ENCODE measurements around the gene NFIB. TPM values are rescaled to one million over a fixed set of nuclear protein-coding genes. Genes with fewer than 3 reads are reported as not detected.

NFIB gene
- total RNA-seq, 2 donors from 2014 or later: 131 to 165 TPM

DNA sequence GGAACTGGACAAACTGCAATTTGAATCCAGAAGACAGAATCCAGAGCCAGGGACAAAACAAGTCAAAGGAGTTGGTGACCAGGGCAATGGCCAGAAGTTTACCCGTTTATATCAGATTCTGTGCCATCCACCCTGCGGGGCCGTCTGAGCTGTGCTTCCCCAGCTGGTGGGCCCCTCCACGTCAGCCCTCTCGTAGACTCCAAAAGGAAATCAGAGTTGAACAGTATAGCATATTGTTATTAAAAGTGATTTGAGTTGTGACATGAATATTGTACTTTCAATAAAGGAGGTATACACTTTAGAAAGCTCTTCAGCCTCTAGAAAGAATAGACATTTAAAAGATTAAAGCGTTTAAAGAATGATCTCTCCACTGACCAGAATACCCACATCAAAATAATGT is 102.4 kb downstream of the NFIB start:
- Histone ChIP-seq H3K27me3 (replicated peaks; ENCODE audit: insufficient read depth) (no peaks in the 10 kb centered on the region), H3K9me3 (no peaks in the 10 kb centered on the region), H3K27ac (peak overlapping the region; percentile 22 to 45), H3K36me3 (no peaks in the 10 kb centered on the region), H3K4me3 (no peak overlapping the region), H3K4me1 (replicated peaks) (peaks cover 4% of the 10 kb centered on the region)
- intact Hi-C loops (cut with DNase I): no loop called here
- no peak for DNase-seq (ENCODE audit: low spot score)
- 63% methylated on average over 6 of the region's 6 CpGs for WGBS
- TF ChIP-seq POLR2AphosphoS5 (IDR thresholded peaks at IDR 0.05) (peak; percentile 12), POLR2A (IDR thresholded peaks at IDR 0.05) (no peak)

DNA sequence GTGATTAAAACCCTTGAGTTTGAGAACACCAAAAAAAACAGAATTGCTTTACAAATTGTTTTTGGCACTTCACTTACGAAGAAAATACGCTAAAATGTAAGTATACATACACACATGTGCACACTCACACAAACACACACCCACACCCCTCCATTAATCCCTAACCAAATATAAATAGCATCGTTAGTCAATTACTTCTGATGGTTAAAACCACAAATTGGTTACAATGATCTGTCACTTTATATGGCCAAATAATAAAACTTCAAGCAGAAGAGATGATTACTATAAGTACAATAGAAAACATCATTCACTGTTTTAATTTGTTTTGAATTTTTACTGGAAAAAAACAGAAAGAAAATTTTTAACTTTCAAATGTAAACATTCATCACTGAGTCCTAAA is 103.5 kb downstream of the NFIB start:
- Histone ChIP-seq H3K27me3 (replicated peaks; ENCODE audit: insufficient read depth) (no peaks in the 10 kb centered on the region), H3K9me3 (no peaks in the 10 kb centered on the region), H3K36me3 (no peaks in the 10 kb centered on the region), H3K27ac (no peak overlapping the region), H3K4me3 (no peak overlapping the region), H3K4me1 (replicated peaks) (peaks cover 4% of the 10 kb centered on the region)
- no peak for TF ChIP-seq CTCF (IDR thresholded peaks at IDR 0.05)
- TF ChIP-seq POLR2A (IDR thresholded peaks at IDR 0.05): no peak
- no peak for TF ChIP-seq POLR2AphosphoS5 (IDR thresholded peaks at IDR 0.05)
- intact Hi-C loops (cut with DNase I): no loop called here
- 51% methylated on average over 3 of the region's 3 CpGs for WGBS
- no peak for DNase-seq (ENCODE audit: low spot score)

GRCh38 chr9:14209399-14210345 is 104.3 kb downstream of the NFIB start:
- intact Hi-C loops (cut with DNase I): no loop called here
- Histone ChIP-seq H3K4me3 (no peak overlapping the region), H3K4me1 (replicated peaks) (peaks cover 4% of the 10 kb centered on the region), H3K27me3 (replicated peaks; ENCODE audit: insufficient read depth) (no peaks in the 10 kb centered on the region), H3K27ac (no peak overlapping the region), H3K9me3 (no peaks in the 10 kb centered on the region), H3K36me3 (no peaks in the 10 kb centered on the region)
- DNase-seq (ENCODE audit: low spot score): no peak
- WGBS: 66% methylated on average over 8 of the region's 8 CpGs
- no peak for TF ChIP-seq CTCF (IDR thresholded peaks at IDR 0.05)
- TF ChIP-seq POLR2A (IDR thresholded peaks at IDR 0.05): no peak
- TF ChIP-seq POLR2AphosphoS5 (IDR thresholded peaks at IDR 0.05): no peak

GRCh38 chr9:14207352-14207995 is 106.5 kb downstream of the NFIB start:
- WGBS: 65% methylated on average over 6 of the region's 6 CpGs
- DNase-seq (ENCODE audit: low spot score): no peak
- H3K36me3 ChIP-seq: no peaks in the 10 kb centered on the region
- intact Hi-C loops (cut with DNase I): no loop called here
- no peak overlapping the region for H3K27ac ChIP-seq
- H3K4me3 ChIP-seq: no peak overlapping the region
- TF ChIP-seq POLR2A (IDR thresholded peaks at IDR 0.05) (no peak), POLR2AphosphoS5 (IDR thresholded peaks at IDR 0.05) (no peak), CTCF (IDR thresholded peaks at IDR 0.05) (no peak)
- H3K27me3 ChIP-seq (replicated peaks; ENCODE audit: insufficient read depth): no peaks in the 10 kb centered on the region
- H3K4me1 ChIP-seq (replicated peaks): no peaks in the 10 kb centered on the region
- H3K9me3 ChIP-seq: no peaks in the 10 kb centered on the region

DNA sequence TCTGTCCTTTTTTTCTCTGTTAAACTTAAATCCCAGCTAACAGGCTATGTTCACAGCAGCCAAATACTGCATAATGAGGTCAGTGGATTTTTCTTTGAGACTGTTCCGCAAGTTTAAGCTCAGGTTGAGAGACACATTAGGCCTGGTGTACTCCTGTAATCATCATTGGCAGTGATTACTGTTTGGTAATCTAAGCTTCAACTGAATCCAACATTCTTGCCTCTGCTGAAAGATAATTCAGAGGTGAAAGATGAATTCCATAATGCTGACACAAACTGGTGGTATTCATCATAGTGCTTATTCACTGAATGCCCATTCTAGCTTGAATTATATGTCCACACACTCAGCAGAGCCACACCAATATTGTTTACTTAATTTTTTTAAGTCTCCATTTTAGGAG is 108.5 kb downstream of the NFIB start:
- DNase-seq (ENCODE audit: low spot score): no peak
- TF ChIP-seq POLR2A (IDR thresholded peaks at IDR 0.05) (no peak), CTCF (IDR thresholded peaks at IDR 0.05) (no peak), POLR2AphosphoS5 (IDR thresholded peaks at IDR 0.05) (no peak)
- H3K9me3 ChIP-seq: no peaks in the 10 kb centered on the region
- WGBS: 70% methylated on average over 1 of the region's 1 CpG
- no peak overlapping the region for H3K4me3 ChIP-seq
- intact Hi-C loops (cut with DNase I): no loop called here
- peak overlapping the region in 1 of 2 donors; percentile 28 for H3K27ac ChIP-seq
- no peaks in the 10 kb centered on the region for H3K27me3 ChIP-seq (replicated peaks; ENCODE audit: insufficient read depth)
- no peaks in the 10 kb centered on the region for H3K4me1 ChIP-seq (replicated peaks)
- H3K36me3 ChIP-seq: no peaks in the 10 kb centered on the region
